Stimulated activated CD8-positive, alpha-beta memory T cell treated with anti-CD3 and anti-CD28 coated beads, Interleukin-4, amount 100 ng/mL, for 4 hours (primary cell): ENCODE measurements around the gene SHISAL2B.
"Not testable (repeated sequence)": the region's sequence is repeated elsewhere in the genome, so short reads cannot be mapped to it uniquely, and the experiment has no call there.

Experiments used
- DNase-seq, 2 donors: peaks; one replicate each; pipeline ENCODE4 v3.0.0-alpha.2; 2020; ENCODE audit warnings: low read depth in 2 of 2, low spot score in 1 of 2

The SHISAL2B gene

GRCh38 chr5:64690417-64691151 lies at the start of gene SHISAL2B:
SHISAL2B (plus strand) TSS chr5:64690503; CDS start chr5:64690624, 121 bp downstream.
- DNase-seq = no peak

GRCh38 chr5:64644831-64645230 lies 45.5 kb upstream of the SHISAL2B start:
- DNase-seq = no peak

DNA sequence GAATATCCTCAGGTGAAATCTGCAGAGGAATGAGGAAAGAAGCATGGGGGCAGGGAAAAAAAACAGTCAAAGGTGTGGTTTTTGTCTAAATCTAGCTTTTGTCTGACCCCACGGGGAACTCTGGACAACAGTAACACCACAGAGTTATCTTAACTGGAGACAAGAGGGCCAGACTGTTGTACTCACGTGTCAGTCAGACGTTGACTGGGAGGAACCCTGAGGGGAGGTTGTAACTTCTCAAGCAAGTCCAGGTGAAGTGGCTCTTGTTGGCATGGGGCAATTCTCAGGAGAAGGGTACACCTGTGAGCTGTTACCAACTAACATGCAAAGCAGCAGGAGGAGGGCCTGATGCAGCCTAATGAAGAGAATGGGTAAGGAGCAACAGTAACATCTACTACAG lies 44.1 kb upstream of the SHISAL2B start:
- no peak for DNase-seq

DNA sequence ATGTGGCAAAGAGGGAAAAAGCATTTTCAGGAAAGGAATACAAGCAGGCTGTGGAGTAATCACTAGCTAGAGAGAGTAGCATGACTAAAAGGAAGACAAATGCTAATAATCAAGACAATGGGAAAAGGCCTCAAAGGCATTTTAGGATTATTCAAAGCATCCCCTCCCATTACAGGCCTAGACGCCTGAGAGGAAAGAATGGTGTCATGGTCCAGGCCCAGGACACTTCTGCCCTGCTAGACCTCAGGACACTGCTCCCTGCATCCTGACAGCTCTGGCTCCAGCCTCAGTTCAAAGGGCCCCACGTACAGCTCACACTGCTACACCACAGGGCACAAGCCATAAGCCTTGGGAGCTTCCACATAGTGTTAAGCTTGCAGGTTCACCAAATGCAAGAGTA lies 40.8 kb upstream of the SHISAL2B start:
- no peak for DNase-seq

- no peak for DNase-seq
Measured at GRCh38 chr5:64653766-64654560, 36.3 kb upstream of the SHISAL2B start.

DNA sequence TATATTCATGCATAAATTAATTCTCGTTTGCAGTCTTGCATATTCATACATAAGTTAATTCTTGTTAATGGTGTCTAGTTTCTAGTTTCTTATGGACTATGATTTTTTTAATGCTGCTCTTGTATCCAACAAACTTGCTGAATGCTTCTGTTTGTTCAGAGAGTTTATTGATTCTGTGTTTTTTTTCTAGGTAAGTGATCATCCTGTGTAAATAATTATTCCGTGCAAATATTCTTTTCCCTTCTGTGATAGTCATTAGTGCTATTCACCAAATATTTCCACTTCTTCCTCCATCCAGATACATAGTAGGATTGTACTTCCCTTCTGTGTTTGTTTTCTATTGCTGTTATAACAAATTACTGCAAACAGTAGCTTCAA lies 35.8 kb upstream of the SHISAL2B start:
- DNase-seq = no peak

DNA sequence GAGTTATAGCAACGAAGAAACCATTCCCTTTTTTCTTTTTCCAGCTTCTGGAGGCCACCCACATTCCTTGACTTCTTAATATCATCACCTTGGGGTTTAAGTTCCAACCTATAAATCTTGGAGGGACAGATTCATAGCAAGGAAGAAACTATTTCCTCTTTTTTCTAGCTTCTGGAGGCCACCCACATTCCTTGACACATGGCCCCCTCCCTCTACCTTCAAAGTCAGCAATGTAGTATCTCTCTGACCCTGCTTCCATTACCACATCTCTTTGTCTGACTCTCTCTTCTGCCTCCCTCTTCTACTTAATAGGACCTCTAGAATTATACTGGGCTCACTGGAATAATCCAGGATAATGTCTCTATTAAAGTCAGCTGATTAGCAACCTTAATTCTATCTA lies 34.7 kb upstream of the SHISAL2B start:
- no peak for DNase-seq

GRCh38 chr5:64659289-64659688 lies 31.0 kb upstream of the SHISAL2B start:
- DNase-seq = no peak

DNA sequence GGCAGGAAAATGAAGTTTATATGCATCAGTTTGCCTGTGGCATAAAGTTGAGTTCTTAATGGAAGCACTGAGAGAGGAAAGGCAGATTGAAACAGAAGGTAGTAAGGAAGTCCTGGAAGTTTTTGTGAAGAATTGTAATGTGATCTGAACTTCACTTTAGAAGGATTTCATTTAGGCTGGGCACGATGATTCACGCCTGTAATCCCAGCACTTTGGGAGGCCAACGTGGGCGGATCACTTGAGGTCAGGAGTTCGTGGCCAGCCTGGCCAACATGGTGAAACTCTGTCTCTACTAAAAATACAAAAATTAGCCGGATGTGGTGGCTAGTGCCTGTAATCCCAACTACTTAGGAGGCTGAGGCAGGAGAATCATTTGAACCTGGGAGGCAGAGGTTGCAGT lies 27.1 kb upstream of the SHISAL2B start:
- not testable (repeated sequence) for DNase-seq

GRCh38 chr5:64665243-64665642 lies 25.1 kb upstream of the SHISAL2B start:
- DNase-seq = no peak

DNA sequence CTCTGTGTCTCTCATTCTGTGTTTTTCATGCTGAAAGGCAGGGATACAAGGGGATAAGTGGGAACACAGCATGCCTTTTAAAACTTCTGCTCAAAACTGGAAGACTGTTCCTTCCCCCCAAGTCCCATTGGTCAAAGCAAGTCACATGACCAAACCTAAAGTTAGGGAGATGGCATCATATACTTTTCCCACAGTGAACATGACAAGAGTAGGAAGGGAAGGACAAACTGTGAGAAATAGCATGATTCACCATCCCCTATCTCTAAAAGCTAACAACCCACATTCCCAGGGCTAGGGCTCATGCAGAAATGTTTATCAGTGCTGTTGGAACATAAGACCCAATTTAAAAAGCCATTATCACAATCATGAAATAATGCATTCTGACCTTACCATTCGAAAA lies 24.2 kb upstream of the SHISAL2B start:
- DNase-seq = no peak

GRCh38 chr5:64667068-64667467 lies 23.2 kb upstream of the SHISAL2B start:
- DNase-seq = no peak

- DNase-seq = no peak
Measured at GRCh38 chr5:64670277-64670676, 20.0 kb upstream of the SHISAL2B start.

DNA sequence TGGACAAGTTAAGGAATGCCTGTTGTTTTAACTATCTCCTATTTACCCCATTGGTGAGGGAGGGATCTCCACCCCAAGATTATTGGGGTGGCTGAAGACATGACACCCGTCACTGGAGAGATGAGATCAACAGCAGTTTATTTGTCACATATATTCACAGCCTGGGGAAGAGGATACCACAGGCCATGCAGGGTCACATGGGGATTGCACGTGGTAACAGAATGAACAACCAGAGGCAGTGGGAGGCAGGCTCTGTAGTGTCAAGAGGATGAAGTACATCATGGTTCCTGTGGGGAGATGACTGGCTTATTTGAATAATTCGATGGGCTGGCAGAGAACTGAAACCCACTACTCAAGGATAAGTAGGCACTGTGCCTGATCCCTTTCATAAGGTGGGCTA lies 18.6 kb upstream of the SHISAL2B start:
- no peak for DNase-seq

DNA sequence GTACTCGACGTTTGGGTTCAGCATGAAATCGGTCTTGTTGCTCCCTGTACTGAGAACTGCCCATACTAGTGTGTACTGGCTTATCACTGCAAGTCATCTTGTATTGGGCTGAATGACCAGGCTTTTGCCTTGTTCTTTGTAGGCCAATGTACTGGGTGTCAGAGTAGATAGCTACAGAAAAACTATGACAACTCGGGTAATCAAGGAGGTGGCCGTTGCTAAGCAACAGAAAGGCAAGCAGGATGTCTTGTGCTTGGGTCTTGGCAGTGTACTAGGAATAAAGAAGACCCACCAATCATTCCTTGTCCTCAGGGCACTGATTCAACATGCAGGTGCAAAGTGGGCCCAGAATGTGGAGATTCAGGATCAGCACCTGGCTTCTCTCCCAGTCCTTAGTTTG lies 11.9 kb upstream of the SHISAL2B start:
- no peak for DNase-seq

- DNase-seq = no peak
Measured at GRCh38 chr5:64680289-64680688, 10.0 kb upstream of the SHISAL2B start.

DNA sequence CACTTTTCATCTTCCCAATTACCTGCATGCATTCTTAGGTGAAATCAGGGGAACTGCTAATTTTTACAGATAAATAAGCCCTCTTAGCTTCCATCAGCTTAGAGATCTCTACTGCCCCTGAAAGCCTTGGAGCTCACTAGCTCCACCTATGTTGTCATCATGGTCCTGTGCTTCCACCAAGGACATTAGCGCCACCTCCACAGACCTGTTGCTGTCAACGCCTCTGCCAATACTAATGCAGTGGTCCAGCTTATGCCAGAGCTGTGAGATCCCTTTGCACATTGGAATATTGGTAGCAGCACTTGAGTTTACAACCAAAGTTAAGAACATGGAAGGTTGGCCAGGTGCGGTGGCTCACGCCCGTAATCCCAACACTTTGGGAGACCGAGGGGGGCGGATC lies 7.7 kb upstream of the SHISAL2B start:
- no peak for DNase-seq

DNA sequence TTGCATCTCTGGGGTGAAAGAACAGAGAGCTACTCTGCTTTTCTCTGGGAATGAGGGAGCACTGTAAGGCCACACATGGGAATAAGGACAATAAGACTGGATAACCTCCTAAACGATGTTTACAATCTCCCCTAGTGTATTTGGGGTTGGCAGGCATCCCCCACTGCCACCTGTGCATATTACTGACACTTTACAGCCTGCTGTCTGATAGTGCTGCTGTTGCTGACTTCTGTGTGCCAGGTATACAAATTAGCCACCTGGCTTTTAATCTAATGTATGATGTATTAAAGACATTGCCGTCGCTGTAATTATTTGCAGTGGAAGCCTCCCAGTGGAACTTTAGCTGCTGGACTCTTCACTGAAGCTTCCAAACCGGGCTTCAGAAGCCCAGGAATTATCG lies 4.4 kb upstream of the SHISAL2B start:
- no peak for DNase-seq

DNA sequence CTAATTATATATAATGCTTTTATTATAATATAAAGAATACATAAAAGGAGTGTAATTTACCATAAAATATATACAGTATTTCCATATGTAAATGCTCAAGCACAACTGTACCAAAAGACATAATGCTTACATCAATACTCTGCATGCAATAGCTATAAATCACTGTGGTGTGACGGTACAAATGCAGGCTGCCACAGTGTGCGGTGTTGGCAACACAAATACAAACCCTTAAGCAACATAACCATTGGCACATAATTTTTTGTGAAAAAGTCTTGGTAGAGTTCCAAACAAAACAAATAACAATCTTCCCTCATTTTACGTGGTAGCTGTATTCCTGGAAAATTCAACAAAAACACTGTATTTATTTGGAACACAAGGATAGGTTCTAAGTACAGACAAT lies 1.9 kb upstream of the SHISAL2B start:
- no peak for DNase-seq

- no peak for DNase-seq
Measured at GRCh38 chr5:64688965-64689364, 1.3 kb upstream of the SHISAL2B start.

- no peak for DNase-seq
Measured at GRCh38 chr5:64690104-64690416, 243 bp upstream of the SHISAL2B start.

GRCh38 chr5:64691291-64691690 lies 988 bp downstream of the SHISAL2B start:
- no peak for DNase-seq

- no peak for DNase-seq
Measured at GRCh38 chr5:64693636-64694035, 3.3 kb downstream of the SHISAL2B start.
